ENCODE measurements around the gene CSF3.

CSF3 gene

GRCh38 chr17:40015005-40015997 lies at the start of gene CSF3:
Gene CSF3, plus strand, starts transcription at chr17:40015440. Its CDS starts 35 bp downstream, at chr17:40015475.
- no peak for TF ChIP-seq PPARA (CRISPR knock-in tag; IDR thresholded peaks at IDR 0.05; ENCODE audit: borderline replicate concordance)
- no peak for TF ChIP-seq ZNF70 (CRISPR knock-in tag; IDR thresholded peaks at IDR 0.05)
- TF ChIP-seq POU6F1 (CRISPR knock-in tag; IDR thresholded peaks at IDR 0.05; ENCODE audit: borderline replicate concordance, low read depth), result no peak
- TF ChIP-seq TSHZ2 (CRISPR knock-in tag; IDR thresholded peaks at IDR 0.05), result no peak
- TF ChIP-seq TCF4 (CRISPR knock-in tag; IDR thresholded peaks at IDR 0.05; ENCODE audit: borderline replicate concordance), result no peak
- TF ChIP-seq ZNF8 (CRISPR knock-in tag; IDR thresholded peaks at IDR 0.05), result no peak
- ATAC-seq, result no peak

GRCh38 chr17:39966771-39967170 lies 48.5 kb upstream of the CSF3 start:
- TF ChIP-seq ISL1 (CRISPR knock-in tag; IDR thresholded peaks at IDR 0.05) (no peak), CREB5 (CRISPR knock-in tag; IDR thresholded peaks at IDR 0.05; ENCODE audit: low read depth) (no peak), POU6F1 (CRISPR knock-in tag; IDR thresholded peaks at IDR 0.05; ENCODE audit: borderline replicate concordance, low read depth) (no peak), OSR1 (CRISPR knock-in tag; IDR thresholded peaks at IDR 0.05) (no peak), RARB (CRISPR knock-in tag; IDR thresholded peaks at IDR 0.05) (no peak), PATZ1 (CRISPR knock-in tag; IDR thresholded peaks at IDR 0.05; ENCODE audit: borderline replicate concordance) (no peak), ZNF70 (CRISPR knock-in tag; IDR thresholded peaks at IDR 0.05) (no peak), TOX (CRISPR knock-in tag; IDR thresholded peaks at IDR 0.05; ENCODE audit: borderline replicate concordance) (no peak), CSDC2 (CRISPR knock-in tag; IDR thresholded peaks at IDR 0.05) (no peak), TCF4 (CRISPR knock-in tag; IDR thresholded peaks at IDR 0.05; ENCODE audit: borderline replicate concordance) (no peak), ZC3H10 (CRISPR knock-in tag; IDR thresholded peaks at IDR 0.05) (no peak), BACH2 (CRISPR knock-in tag; IDR thresholded peaks at IDR 0.05; ENCODE audit: borderline replicate concordance) (no peak), PPARA (CRISPR knock-in tag; IDR thresholded peaks at IDR 0.05; ENCODE audit: borderline replicate concordance) (no peak), ESRRG (CRISPR knock-in tag; IDR thresholded peaks at IDR 0.05) (no peak), TSHZ2 (CRISPR knock-in tag; IDR thresholded peaks at IDR 0.05) (no peak), CSRNP3 (CRISPR knock-in tag; IDR thresholded peaks at IDR 0.05) (no peak), ZNF8 (CRISPR knock-in tag; IDR thresholded peaks at IDR 0.05) (no peak), ZFP3 (CRISPR knock-in tag; IDR thresholded peaks at IDR 0.05) (no peak)
- ATAC-seq, result no peak

Data from SK-N-SH treated with all-trans-retinoic acid at 6 μM for 48 hours (cell line).